MM.1S (cell line): ENCODE measurements around the gene DAD1.

Experiments used
- CTCF ChIP-seq: fragments of 300-600 bp; sonication (generic); IDR thresholded peaks from 2 replicates; pipeline ENCODE4 v1.5.1; 2016; ENCODE audit warnings: antibody characterized with exemption, low read length, mixed read lengths
- EZH2 ChIP-seq: fragments of 300-600 bp; sonication (generic); optimal IDR thresholded peaks from 2 replicates; pipeline ENCODE3; 2017; ENCODE audit warnings: low read depth, mild to moderate bottlenecking, antibody characterized with exemption, low read length, mixed read lengths
- EZH2phosphoT487 ChIP-seq: fragments of 300-600 bp; sonication (generic); IDR thresholded peaks from 2 replicates; pipeline ENCODE4 v1.6.1; 2018; ENCODE audit warnings: antibody characterized with exemption, low read length

- no peak for TF ChIP-seq CTCF
- TF ChIP-seq EZH2: no peak
- TF ChIP-seq EZH2phosphoT487: no peak
Measured at GRCh38 chr14:22569106-22569736, 19.8 kb downstream of the DAD1 start.
